HepG2 (cell line): ENCODE measurements around the gene MUL1. TPM values are rescaled to one million over a fixed set of nuclear protein-coding genes. Genes with fewer than 3 reads are reported as not detected.

Experiments
- ATF7-NPFF ChIP-seq: sonication (generic); formaldehyde crosslinking; IDR thresholded peaks from 2 replicates; pipeline ENCODE4 v1.8.1; 2023; ENCODE audit warnings: mild to moderate bottlenecking, low read depth, missing genetic modification reagents, moderate library complexity
- CC2D1A ChIP-seq: sonication (generic); formaldehyde crosslinking; IDR thresholded peaks from 2 replicates; pipeline ENCODE4 v1.8.1; 2023; ENCODE audit warnings: mild to moderate bottlenecking, missing genetic modification reagents
- HOXA7 ChIP-seq: sonication (generic); formaldehyde crosslinking; IDR thresholded peaks from 2 replicates; pipeline ENCODE4 v1.8.1; 2022; ENCODE audit warnings: mild to moderate bottlenecking, missing genetic modification reagents, moderate library complexity
- HOXA9 ChIP-seq: sonication (generic); formaldehyde crosslinking; IDR thresholded peaks from 2 replicates; pipeline ENCODE4 v1.8.1; 2022; ENCODE audit warnings: missing genetic modification reagents, mild to moderate bottlenecking, moderate library complexity, borderline replicate concordance
- HOXD1 ChIP-seq: sonication (generic); formaldehyde crosslinking; IDR thresholded peaks from 2 replicates; pipeline ENCODE4 v1.5.0; 2020; ENCODE audit warnings: missing genetic modification reagents
- KAT7 ChIP-seq: IDR thresholded peaks from 2 replicates; pipeline ENCODE4 v1.6.1; 2018; ENCODE audit warnings: borderline replicate concordance, missing compliant biosample characterization
- SALL1 ChIP-seq: sonication (generic); formaldehyde crosslinking; IDR thresholded peaks from 2 replicates; pipeline ENCODE4 v1.8.0; 2022; ENCODE audit warnings: mild to moderate bottlenecking, missing genetic modification reagents
- ZIK1 ChIP-seq: sonication (generic); formaldehyde crosslinking; IDR thresholded peaks from 2 replicates; pipeline ENCODE4 v1.5.0; 2020; ENCODE audit warnings: mild to moderate bottlenecking, low read depth, missing genetic modification reagents, borderline replicate concordance
- ZNF282 ChIP-seq: fragments of 450-650 bp; IDR thresholded peaks from 2 replicates; pipeline ENCODE4 v1.6.1; 2018; ENCODE audit not compliant: partially characterized antibody
- ZNF333 ChIP-seq: sonication (generic); formaldehyde crosslinking; IDR thresholded peaks from 2 replicates; pipeline ENCODE4 v1.4.0; 2020; ENCODE audit warnings: mild to moderate bottlenecking, missing genetic modification reagents, borderline replicate concordance
- ZNF570 ChIP-seq: sonication (generic); formaldehyde crosslinking; IDR thresholded peaks from 2 replicates; pipeline ENCODE4 v1.4.0; 2020; ENCODE audit warnings: mild to moderate bottlenecking, missing genetic modification reagents, borderline replicate concordance
- ZNF841 ChIP-seq: sonication (generic); formaldehyde crosslinking; IDR thresholded peaks from 2 replicates; pipeline ENCODE4 v1.8.1; 2023; ENCODE audit warnings: missing genetic modification reagents, borderline replicate concordance
- polyA plus RNA-seq, 8 experiments: library from polyadenylated mRNA; depleted of rRNA in 3 of 8; stranded (reverse) in 7 of 8; unstranded in 1 of 8; fragments of >200 nt; fragmentation: Illumina TruSeq in 4 of 8; extraction: Trizol in 4 of 8; gene quantifications; 2 replicates each; pipeline versions ENCODE4 v1.2.1 to v1.2.3, GENCODE V29; 2011 to 2016; ENCODE audit warnings: low read depth in 4 of 8, missing spikeins in 1 of 8, mixed read lengths in 1 of 8; ENCODE audit not compliant: insufficient read depth in 1 of 8
- total RNA-seq, 5 experiments: library from RNA; depleted of rRNA; stranded (reverse); fragments of >200 nt; fragmentation: Illumina TruSeq; extraction: Trizol; gene quantifications; 2 replicates each; pipeline ENCODE4 v1.2.3, GENCODE V29; 2016; ENCODE audit warnings: low read depth in 1 of 5
- TF ChIP-seq, protein P1 (sequence below): sonication (generic); formaldehyde crosslinking; IDR thresholded peaks from 2 replicates; pipeline ENCODE4 v1.4.0; 2020; ENCODE audit warnings: missing genetic modification reagents
- TF ChIP-seq, protein P2 (sequence below): sonication (generic); formaldehyde crosslinking; IDR thresholded peaks from 2 replicates; pipeline ENCODE4 v1.4.0; 2020; ENCODE audit warnings: missing genetic modification reagents, borderline replicate concordance
- TF ChIP-seq, protein P3 (sequence below): sonication (generic); formaldehyde crosslinking; IDR thresholded peaks from 2 replicates; pipeline ENCODE4 v1.5.0; 2020; ENCODE audit warnings: mild to moderate bottlenecking, missing genetic modification reagents
- TF ChIP-seq, protein P4 (sequence below): sonication (generic); formaldehyde crosslinking; IDR thresholded peaks from 2 replicates; pipeline ENCODE4 v1.5.0; 2020; ENCODE audit warnings: missing genetic modification reagents

The MUL1 gene
- total and polyA plus RNA-seq, 2 of the 13 experiments (the other 11 are each of a cell fraction or from before 2014, with no cell fraction given): 21.5 to 26.5 TPM

DNA sequence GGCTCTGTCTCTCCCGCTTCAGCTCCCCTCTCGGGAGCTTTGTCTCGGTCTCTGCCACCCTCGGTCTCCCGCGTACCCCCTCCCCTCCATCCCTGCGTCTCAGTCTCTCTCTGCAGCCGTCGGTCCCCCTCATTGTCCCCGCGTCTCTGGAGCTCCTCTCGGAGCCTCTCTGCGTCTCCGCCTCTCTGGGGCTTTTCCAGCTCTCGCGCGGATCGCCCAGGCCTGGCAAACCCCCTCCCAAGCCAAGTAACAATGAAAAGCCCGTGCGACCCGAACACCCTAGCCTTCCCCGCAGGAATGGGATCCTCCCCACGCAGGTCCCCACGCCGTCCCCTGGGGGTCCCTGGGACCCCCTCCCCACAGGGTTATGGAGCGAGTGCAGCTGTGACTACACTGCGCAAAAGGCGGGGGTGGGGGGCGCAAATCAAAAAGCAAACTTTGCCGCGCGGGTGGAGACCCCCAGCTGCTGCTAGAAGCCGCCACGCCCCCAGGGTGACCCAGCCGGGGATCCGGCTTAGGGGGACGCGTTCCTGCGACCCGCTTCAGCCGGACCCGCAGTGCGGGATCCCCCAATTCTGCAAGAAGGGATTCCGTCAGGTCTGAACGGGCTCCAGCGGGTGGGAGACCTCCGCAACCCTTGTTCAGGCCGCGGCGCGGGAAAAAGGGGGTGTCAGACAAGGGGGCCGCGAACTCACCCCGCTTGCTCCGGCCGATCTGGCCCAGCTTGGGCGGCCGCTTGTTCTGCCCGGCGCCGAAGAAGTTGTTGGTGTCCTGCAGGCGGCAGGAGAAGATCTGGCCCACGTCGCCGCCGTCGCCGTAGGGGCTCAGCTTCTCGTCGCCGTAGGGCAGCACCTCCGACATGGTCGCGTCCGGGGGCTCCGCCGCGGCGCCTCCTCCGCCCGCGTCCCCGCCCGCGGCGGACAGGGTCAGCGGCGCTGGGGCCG lies 23.2 kb downstream of the MUL1 start (continued):
- TF ChIP-seq, protein P1, sequence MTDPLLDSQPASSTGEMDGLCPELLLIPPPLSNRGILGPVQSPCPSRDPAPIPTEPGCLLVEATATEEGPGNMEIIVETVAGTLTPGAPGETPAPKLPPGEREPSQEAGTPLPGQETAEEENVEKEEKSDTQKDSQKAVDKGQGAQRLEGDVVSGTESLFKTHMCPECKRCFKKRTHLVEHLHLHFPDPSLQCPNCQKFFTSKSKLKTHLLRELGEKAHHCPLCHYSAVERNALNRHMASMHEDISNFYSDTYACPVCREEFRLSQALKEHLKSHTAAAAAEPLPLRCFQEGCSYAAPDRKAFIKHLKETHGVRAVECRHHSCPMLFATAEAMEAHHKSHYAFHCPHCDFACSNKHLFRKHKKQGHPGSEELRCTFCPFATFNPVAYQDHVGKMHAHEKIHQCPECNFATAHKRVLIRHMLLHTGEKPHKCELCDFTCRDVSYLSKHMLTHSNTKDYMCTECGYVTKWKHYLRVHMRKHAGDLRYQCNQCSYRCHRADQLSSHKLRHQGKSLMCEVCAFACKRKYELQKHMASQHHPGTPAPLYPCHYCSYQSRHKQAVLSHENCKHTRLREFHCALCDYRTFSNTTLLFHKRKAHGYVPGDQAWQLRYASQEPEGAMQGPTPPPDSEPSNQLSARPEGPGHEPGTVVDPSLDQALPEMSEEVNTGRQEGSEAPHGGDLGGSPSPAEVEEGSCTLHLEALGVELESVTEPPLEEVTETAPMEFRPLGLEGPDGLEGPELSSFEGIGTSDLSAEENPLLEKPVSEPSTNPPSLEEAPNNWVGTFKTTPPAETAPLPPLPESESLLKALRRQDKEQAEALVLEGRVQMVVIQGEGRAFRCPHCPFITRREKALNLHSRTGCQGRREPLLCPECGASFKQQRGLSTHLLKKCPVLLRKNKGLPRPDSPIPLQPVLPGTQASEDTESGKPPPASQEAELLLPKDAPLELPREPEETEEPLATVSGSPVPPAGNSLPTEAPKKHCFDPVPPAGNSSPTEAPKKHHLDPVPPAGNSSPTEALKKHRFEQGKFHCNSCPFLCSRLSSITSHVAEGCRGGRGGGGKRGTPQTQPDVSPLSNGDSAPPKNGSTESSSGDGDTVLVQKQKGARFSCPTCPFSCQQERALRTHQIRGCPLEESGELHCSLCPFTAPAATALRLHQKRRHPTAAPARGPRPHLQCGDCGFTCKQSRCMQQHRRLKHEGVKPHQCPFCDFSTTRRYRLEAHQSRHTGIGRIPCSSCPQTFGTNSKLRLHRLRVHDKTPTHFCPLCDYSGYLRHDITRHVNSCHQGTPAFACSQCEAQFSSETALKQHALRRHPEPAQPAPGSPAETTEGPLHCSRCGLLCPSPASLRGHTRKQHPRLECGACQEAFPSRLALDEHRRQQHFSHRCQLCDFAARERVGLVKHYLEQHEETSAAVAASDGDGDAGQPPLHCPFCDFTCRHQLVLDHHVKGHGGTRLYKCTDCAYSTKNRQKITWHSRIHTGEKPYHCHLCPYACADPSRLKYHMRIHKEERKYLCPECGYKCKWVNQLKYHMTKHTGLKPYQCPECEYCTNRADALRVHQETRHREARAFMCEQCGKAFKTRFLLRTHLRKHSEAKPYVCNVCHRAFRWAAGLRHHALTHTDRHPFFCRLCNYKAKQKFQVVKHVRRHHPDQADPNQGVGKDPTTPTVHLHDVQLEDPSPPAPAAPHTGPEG (CRISPR knock-in tag): no peak
- TF ChIP-seq ZNF841 (CRISPR knock-in tag): no peak
- TF ChIP-seq, protein P2, sequence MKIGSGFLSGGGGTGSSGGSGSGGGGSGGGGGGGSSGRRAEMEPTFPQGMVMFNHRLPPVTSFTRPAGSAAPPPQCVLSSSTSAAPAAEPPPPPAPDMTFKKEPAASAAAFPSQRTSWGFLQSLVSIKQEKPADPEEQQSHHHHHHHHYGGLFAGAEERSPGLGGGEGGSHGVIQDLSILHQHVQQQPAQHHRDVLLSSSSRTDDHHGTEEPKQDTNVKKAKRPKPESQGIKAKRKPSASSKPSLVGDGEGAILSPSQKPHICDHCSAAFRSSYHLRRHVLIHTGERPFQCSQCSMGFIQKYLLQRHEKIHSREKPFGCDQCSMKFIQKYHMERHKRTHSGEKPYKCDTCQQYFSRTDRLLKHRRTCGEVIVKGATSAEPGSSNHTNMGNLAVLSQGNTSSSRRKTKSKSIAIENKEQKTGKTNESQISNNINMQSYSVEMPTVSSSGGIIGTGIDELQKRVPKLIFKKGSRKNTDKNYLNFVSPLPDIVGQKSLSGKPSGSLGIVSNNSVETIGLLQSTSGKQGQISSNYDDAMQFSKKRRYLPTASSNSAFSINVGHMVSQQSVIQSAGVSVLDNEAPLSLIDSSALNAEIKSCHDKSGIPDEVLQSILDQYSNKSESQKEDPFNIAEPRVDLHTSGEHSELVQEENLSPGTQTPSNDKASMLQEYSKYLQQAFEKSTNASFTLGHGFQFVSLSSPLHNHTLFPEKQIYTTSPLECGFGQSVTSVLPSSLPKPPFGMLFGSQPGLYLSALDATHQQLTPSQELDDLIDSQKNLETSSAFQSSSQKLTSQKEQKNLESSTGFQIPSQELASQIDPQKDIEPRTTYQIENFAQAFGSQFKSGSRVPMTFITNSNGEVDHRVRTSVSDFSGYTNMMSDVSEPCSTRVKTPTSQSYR (CRISPR knock-in tag): no peak
- TF ChIP-seq ZNF333 (CRISPR knock-in tag): no peak
- no peak for TF ChIP-seq KAT7 (CRISPR knock-in tag)
- TF ChIP-seq HOXD1 (CRISPR knock-in tag): no peak
- TF ChIP-seq ATF7-NPFF: no peak; the same call in 1 of the 2 replicates
- TF ChIP-seq HOXA7 (CRISPR knock-in tag): no peak
- TF ChIP-seq ZNF570 (CRISPR knock-in tag): no peak
- no peak for TF ChIP-seq ZNF282
- TF ChIP-seq, protein P3, sequence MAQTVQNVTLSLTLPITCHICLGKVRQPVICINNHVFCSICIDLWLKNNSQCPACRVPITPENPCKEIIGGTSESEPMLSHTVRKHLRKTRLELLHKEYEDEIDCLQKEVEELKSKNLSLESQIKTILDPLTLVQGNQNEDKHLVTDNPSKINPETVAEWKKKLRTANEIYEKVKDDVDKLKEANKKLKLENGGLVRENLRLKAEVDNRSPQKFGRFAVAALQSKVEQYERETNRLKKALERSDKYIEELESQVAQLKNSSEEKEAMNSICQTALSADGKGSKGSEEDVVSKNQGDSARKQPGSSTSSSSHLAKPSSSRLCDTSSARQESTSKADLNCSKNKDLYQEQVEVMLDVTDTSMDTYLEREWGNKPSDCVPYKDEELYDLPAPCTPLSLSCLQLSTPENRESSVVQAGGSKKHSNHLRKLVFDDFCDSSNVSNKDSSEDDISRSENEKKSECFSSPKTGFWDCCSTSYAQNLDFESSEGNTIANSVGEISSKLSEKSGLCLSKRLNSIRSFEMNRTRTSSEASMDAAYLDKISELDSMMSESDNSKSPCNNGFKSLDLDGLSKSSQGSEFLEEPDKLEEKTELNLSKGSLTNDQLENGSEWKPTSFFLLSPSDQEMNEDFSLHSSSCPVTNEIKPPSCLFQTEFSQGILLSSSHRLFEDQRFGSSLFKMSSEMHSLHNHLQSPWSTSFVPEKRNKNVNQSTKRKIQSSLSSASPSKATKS (CRISPR knock-in tag): no peak
- TF ChIP-seq, protein P4, sequence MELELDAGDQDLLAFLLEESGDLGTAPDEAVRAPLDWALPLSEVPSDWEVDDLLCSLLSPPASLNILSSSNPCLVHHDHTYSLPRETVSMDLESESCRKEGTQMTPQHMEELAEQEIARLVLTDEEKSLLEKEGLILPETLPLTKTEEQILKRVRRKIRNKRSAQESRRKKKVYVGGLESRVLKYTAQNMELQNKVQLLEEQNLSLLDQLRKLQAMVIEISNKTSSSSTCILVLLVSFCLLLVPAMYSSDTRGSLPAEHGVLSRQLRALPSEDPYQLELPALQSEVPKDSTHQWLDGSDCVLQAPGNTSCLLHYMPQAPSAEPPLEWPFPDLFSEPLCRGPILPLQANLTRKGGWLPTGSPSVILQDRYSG (CRISPR knock-in tag): no peak
- 0 out of 2 replicates have a peak, but pooled peaks have one; percentile 2 for TF ChIP-seq ZIK1
- TF ChIP-seq HOXA9: no peak
- TF ChIP-seq SALL1: no peak
- TF ChIP-seq CC2D1A (CRISPR knock-in tag): no peak
